ENCODE data around the gene IL1RAPL1.

Gene IL1RAPL1

GRCh38 chrX:29862126-29862677 is 1275.0 kb downstream of the IL1RAPL1 start:
- no peak for TF ChIP-seq EZH2phosphoT487 (conservative IDR thresholded peaks at IDR 0.05; ENCODE audit: low read length)
- TF ChIP-seq, protein P1, sequence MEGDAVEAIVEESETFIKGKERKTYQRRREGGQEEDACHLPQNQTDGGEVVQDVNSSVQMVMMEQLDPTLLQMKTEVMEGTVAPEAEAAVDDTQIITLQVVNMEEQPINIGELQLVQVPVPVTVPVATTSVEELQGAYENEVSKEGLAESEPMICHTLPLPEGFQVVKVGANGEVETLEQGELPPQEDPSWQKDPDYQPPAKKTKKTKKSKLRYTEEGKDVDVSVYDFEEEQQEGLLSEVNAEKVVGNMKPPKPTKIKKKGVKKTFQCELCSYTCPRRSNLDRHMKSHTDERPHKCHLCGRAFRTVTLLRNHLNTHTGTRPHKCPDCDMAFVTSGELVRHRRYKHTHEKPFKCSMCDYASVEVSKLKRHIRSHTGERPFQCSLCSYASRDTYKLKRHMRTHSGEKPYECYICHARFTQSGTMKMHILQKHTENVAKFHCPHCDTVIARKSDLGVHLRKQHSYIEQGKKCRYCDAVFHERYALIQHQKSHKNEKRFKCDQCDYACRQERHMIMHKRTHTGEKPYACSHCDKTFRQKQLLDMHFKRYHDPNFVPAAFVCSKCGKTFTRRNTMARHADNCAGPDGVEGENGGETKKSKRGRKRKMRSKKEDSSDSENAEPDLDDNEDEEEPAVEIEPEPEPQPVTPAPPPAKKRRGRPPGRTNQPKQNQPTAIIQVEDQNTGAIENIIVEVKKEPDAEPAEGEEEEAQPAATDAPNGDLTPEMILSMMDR (IDR thresholded peaks at IDR 0.05; ENCODE audit: insufficient read depth, low read length, poor library complexity, severe bottlenecking): no peak
- H3K27ac ChIP-seq (ENCODE audit: low read depth, low read length): no peak overlapping the region
- H3K9me3 ChIP-seq (ENCODE audit: insufficient read depth, low read length): no peaks in the 10 kb centered on the region
- H3K79me2 ChIP-seq (ENCODE audit: insufficient read depth, low read length): no peaks in the 10 kb centered on the region
- no peaks in the 10 kb centered on the region for H3K27me3 ChIP-seq (ENCODE audit: low read length)
- no peak overlapping the region for H2AFZ ChIP-seq (ENCODE audit: low read depth, low read length, severe bottlenecking)
- no peaks in the 10 kb centered on the region for H4K20me1 ChIP-seq (ENCODE audit: low read depth, low read length)
- no peak overlapping the region for H3K4me3 ChIP-seq (ENCODE audit: insufficient read depth, low read length, poor library complexity, severe bottlenecking)
- no peaks in the 10 kb centered on the region for H3K9me2 ChIP-seq (replicated peaks; ENCODE audit: insufficient read depth, low read length)
- H3K36me3 ChIP-seq (ENCODE audit: low read length): no peaks in the 10 kb centered on the region
- H3K9ac ChIP-seq (ENCODE audit: low read length): no peak overlapping the region
- no peak overlapping the region for H3K4me2 ChIP-seq (ENCODE audit: low read depth, low read length, poor library complexity, severe bottlenecking)
- no peaks in the 10 kb centered on the region for H3F3A ChIP-seq (ENCODE audit: insufficient read depth)

GRCh38 chrX:29867971-29868370 is 1280.7 kb downstream of the IL1RAPL1 start:
- Histone ChIP-seq H3F3A (ENCODE audit: insufficient read depth) (no peaks in the 10 kb centered on the region), H2AFZ (ENCODE audit: low read depth, low read length, severe bottlenecking) (no peak overlapping the region), H3K27me3 (ENCODE audit: low read length) (no peaks in the 10 kb centered on the region), H4K20me1 (ENCODE audit: low read depth, low read length) (no peaks in the 10 kb centered on the region), H3K9me2 (replicated peaks; ENCODE audit: insufficient read depth, low read length) (no peaks in the 10 kb centered on the region), H3K9ac (ENCODE audit: low read length) (no peak overlapping the region), H3K9me3 (ENCODE audit: insufficient read depth, low read length) (no peaks in the 10 kb centered on the region), H3K4me2 (ENCODE audit: low read depth, low read length, poor library complexity, severe bottlenecking) (no peak overlapping the region), H3K4me3 (ENCODE audit: insufficient read depth, low read length, poor library complexity, severe bottlenecking) (no peak overlapping the region), H3K36me3 (ENCODE audit: low read length) (no peaks in the 10 kb centered on the region), H3K27ac (ENCODE audit: low read depth, low read length) (no peak overlapping the region), H3K79me2 (ENCODE audit: insufficient read depth, low read length) (no peaks in the 10 kb centered on the region)
- TF ChIP-seq, protein P1 (IDR thresholded peaks at IDR 0.05; ENCODE audit: insufficient read depth, low read length, poor library complexity, severe bottlenecking): no peak
- TF ChIP-seq EZH2phosphoT487 (conservative IDR thresholded peaks at IDR 0.05; ENCODE audit: low read length): no peak

DNA sequence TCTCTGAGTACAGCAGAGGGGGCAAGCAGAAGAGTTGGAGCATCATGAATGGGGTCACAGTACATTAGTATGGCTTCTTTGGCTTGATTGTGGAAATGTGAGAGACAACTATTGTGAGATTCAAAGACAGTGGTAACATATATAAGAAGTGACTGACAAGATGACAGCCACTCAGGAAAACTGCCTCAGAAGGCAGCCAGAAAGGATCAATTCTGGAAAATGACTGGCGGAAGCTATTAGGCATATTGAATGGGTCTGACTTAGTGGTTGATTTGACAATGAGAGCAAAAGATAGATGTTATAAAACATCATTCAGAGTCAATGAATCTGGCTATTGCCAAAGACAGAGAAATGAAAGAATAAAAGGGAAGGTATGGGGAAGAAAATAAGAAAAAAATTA is 1282.6 kb downstream of the IL1RAPL1 start:
- no peaks in the 10 kb centered on the region for H3K27me3 ChIP-seq (ENCODE audit: low read length)

More for the DNA sequence above, 1282.6 kb downstream of the IL1RAPL1 start:
- Histone ChIP-seq H3K27ac (ENCODE audit: low read depth, low read length) (no peak overlapping the region), H3F3A (ENCODE audit: insufficient read depth) (no peaks in the 10 kb centered on the region), H4K20me1 (ENCODE audit: low read depth, low read length) (no peaks in the 10 kb centered on the region), H3K9me2 (replicated peaks; ENCODE audit: insufficient read depth, low read length) (no peaks in the 10 kb centered on the region), H3K36me3 (ENCODE audit: low read length) (no peaks in the 10 kb centered on the region), H2AFZ (ENCODE audit: low read depth, low read length, severe bottlenecking) (no peak overlapping the region), H3K79me2 (ENCODE audit: insufficient read depth, low read length) (no peaks in the 10 kb centered on the region), H3K4me2 (ENCODE audit: low read depth, low read length, poor library complexity, severe bottlenecking) (no peak overlapping the region), H3K9me3 (ENCODE audit: insufficient read depth, low read length) (no peaks in the 10 kb centered on the region), H3K9ac (ENCODE audit: low read length) (no peak overlapping the region), H3K4me3 (ENCODE audit: insufficient read depth, low read length, poor library complexity, severe bottlenecking) (no peak overlapping the region)
- TF ChIP-seq, protein P1 (IDR thresholded peaks at IDR 0.05; ENCODE audit: insufficient read depth, low read length, poor library complexity, severe bottlenecking): no peak
- TF ChIP-seq EZH2phosphoT487 (conservative IDR thresholded peaks at IDR 0.05; ENCODE audit: low read length): no peak
